Testis (tissue), 3 donors: ENCODE measurements around the gene EPHA7. TPM values are rescaled to one million over a fixed set of nuclear protein-coding genes. Genes with fewer than 3 reads are reported as not detected.

Source experiments
- DNase-seq: peaks from one replicate; pipeline ENCODE4 v3.0.0-alpha.2; 2019
- H3K27ac ChIP-seq, 2 donors: fragments of 200-600 bp; sonication (generic); one replicate each; pipeline ENCODE4 v1.5.1; 2019
- H3K27me3 ChIP-seq: fragments of 200-600 bp; sonication (generic); one replicate; pipeline ENCODE4 v1.5.1; 2019
- H3K36me3 ChIP-seq: fragments of 200-600 bp; sonication (generic); one replicate; pipeline ENCODE4 v1.5.1; 2017; ENCODE audit warnings: low read depth; ENCODE audit errors: missing control alignments
- H3K4me1 ChIP-seq: fragments of 200-600 bp; sonication (generic); one replicate; pipeline ENCODE4 v1.5.1; 2019
- H3K4me3 ChIP-seq, 2 donors: fragments of 200-600 bp; sonication (generic); one replicate each; pipeline ENCODE4 v1.5.1; 2017 to 2019
- H3K9me3 ChIP-seq: fragments of 200-600 bp; sonication (generic); one replicate; pipeline ENCODE4 v1.5.1; 2017
- CTCF ChIP-seq, 3 experiments: fragments of 450-650 bp in 2 of 3; fragments of 200-600 bp in 1 of 3; sonication (generic) in 1 of 3; IDR thresholded peaks; one replicate each; pipeline ENCODE4 v1.5.1; 2016 to 2019; ENCODE audit warnings: antibody characterized with exemption in 3 of 3, mild to moderate bottlenecking in 2 of 3, moderate library complexity in 1 of 3
- POLR2A ChIP-seq: fragments of 450-650 bp; IDR thresholded peaks from one replicate; pipeline ENCODE4 v1.6.1; 2017; ENCODE audit warnings: antibody characterized with exemption, mild to moderate bottlenecking, moderate library complexity
- WGBS, 2 donors: methylation state at CpG; one replicate each; pipeline ENCODE4 v1.1.5; 2018; 5-methylcytosine and 5-hydroxymethylcytosine counted together
- intact Hi-C: fragments of 100-400 bp; cut with DNase I; formaldehyde crosslinking; loops from one replicate; pipeline ENCODE4 v1.15.1; 2023; ENCODE audit warnings: low total_unique reads
- polyA plus RNA-seq: library from polyadenylated mRNA; stranded (reverse); fragments of 350-450 nt; fragmentation: Illumina TruSeq; extraction: RNeasy Lipid Tissue Mini Kit (QIAGEN cat#74804); gene quantifications from one replicate; pipeline ENCODE4 v1.2.3, GENCODE V29; 2014; ENCODE audit warnings: low read depth, low replicate concordance; ENCODE audit not compliant: insufficient read depth
- total RNA-seq, 2 donors: library from RNA; depleted of rRNA; stranded (reverse); fragments of >200 nt; gene quantifications; one replicate each; pipeline ENCODE4 v1.2.3, GENCODE V29; 2016

EPHA7 gene
- total and polyA plus RNA-seq, 3 donors from 2014 or later = 3.4 to 7.2 (median 4.8) TPM

GRCh38 chr6:93295631-93296030 lies 123.7 kb downstream of the EPHA7 start:
- Histone ChIP-seq H3K4me1 (no peaks in the 10 kb centered on the region), H3K27ac (no peak overlapping the region), H3K9me3 (no peaks in the 10 kb centered on the region), H3K27me3 (no peaks in the 10 kb centered on the region), H3K4me3 (no peak overlapping the region), H3K36me3 (no peaks in the 10 kb centered on the region)
- no peak for TF ChIP-seq CTCF (IDR thresholded peaks at IDR 0.05)
- no peak for TF ChIP-seq POLR2A
- intact Hi-C loops = no loop called here
- DNase-seq = no peak

GRCh38 chr6:93294879-93295278 lies 124.5 kb downstream of the EPHA7 start:
- 59 to 71% methylated on average over 2 of the region's 2 CpGs for WGBS, 2 donors
- intact Hi-C loops = no loop called here
- no peak for DNase-seq
- no peaks in the 10 kb centered on the region for H3K9me3 ChIP-seq
- H3K36me3 ChIP-seq = no peaks in the 10 kb centered on the region
- no peak for TF ChIP-seq POLR2A
- no peak overlapping the region for H3K27ac ChIP-seq
- H3K4me3 ChIP-seq = no peak overlapping the region
- H3K27me3 ChIP-seq = no peaks in the 10 kb centered on the region
- no peaks in the 10 kb centered on the region for H3K4me1 ChIP-seq

GRCh38 chr6:93293872-93294271 lies 125.5 kb downstream of the EPHA7 start:
- Histone ChIP-seq H3K4me3 (no peak overlapping the region), H3K36me3 (no peaks in the 10 kb centered on the region), H3K27me3 (no peaks in the 10 kb centered on the region), H3K27ac (no peak overlapping the region), H3K9me3 (no peaks in the 10 kb centered on the region), H3K4me1 (no peaks in the 10 kb centered on the region)
- intact Hi-C loops = no loop called here
- no peak for DNase-seq
- TF ChIP-seq POLR2A (no peak), CTCF (IDR thresholded peaks at IDR 0.05) (no peak)
- 71 to 83% methylated on average over 6 of the region's 6 CpGs for WGBS, 2 donors

DNA sequence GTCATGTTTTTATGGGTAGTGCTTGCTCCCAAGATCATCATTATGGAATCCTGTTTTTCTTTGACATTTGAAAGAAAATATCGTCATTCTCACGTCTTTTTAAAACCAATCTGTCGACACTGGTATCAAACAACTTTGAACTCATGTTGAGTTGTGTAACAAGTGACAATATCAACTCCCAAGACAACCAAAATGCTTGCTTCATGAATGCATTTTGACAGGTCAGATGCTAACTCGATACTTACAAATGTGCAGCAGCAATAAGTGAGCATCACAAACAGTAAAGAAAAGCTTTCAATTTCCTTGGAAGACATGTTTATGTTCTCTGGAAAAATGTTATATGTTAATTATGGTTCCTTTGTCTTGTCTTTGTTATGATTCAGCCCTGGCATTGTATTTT lies 125.9 kb downstream of the EPHA7 start:
- Histone ChIP-seq H3K4me1 (no peaks in the 10 kb centered on the region), H3K27me3 (no peaks in the 10 kb centered on the region), H3K9me3 (no peaks in the 10 kb centered on the region), H3K4me3 (no peak overlapping the region), H3K27ac (no peak overlapping the region), H3K36me3 (no peaks in the 10 kb centered on the region)
- no peak for DNase-seq
- WGBS, 2 donors = 83 to 90% methylated on average over 4 of the region's 4 CpGs
- intact Hi-C loops = no loop called here
- TF ChIP-seq POLR2A (no peak), CTCF (IDR thresholded peaks at IDR 0.05) (no peak)

GRCh38 chr6:93282521-93283031 lies 136.8 kb downstream of the EPHA7 start:
- Histone ChIP-seq H3K4me3 (peak overlapping the region; percentile 24 to 38), H3K9me3 (no peaks in the 10 kb centered on the region), H3K27ac (no peak overlapping the region), H3K4me1 (no peaks in the 10 kb centered on the region), H3K36me3 (no peaks in the 10 kb centered on the region), H3K27me3 (no peaks in the 10 kb centered on the region)
- TF ChIP-seq POLR2A (no peak), CTCF (IDR thresholded peaks at IDR 0.05) (no peak)
- WGBS, 2 donors = 60 to 62% methylated on average over 15 to 28 of the region's 28 CpGs
- peak; percentile 15 for DNase-seq
- intact Hi-C loops = no loop called here
